ENCODE results near the gene GRN. TPM values are rescaled to one million over a fixed set of nuclear protein-coding genes. Genes with fewer than 3 reads are reported as not detected.

The GRN gene
- 10 to 100 TPM; 47.1 to 50.5 TPM for total RNA-seq

DNA sequence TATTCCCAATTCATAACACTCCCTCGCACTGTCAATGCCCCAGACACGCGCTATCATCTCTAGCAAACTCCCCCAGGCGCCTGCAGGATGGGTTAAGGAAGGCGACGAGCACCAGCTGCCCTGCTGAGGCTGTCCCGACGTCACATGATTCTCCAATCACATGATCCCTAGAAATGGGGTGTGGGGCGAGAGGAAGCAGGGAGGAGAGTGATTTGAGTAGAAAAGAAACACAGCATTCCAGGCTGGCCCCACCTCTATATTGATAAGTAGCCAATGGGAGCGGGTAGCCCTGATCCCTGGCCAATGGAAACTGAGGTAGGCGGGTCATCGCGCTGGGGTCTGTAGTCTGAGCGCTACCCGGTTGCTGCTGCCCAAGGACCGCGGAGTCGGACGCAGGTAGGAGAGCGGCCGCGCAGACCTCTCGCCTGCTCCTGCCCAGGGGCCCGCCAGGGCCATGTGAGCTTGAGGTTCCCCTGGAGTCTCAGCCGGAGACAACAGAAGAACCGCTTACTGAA lies at the start of gene GRN:
GRN (plus strand) TSS at position 364 of the 515 bp plus-strand sequence. CDS start 3,863 bp downstream, outside the sequence.
- intact Hi-C loops (cut with micrococcal nuclease): loop anchor here (1.0 to 5.0 kb wide), 4 partner anchors 19 to 403 kb away; partner anchors contain the start of genes LSM12 and PPY
- no peaks in the 10 kb centered on the region for H3K9me3 Mint-ChIP-seq
- H3K4me3 Mint-ChIP-seq: peak within 1 kb of the TSS; percentile 73
- CTCF ChIA-PET: interaction anchor here (0.6 to 2.2 kb wide), 17 partner anchors 9 to 158 kb away, joined by 3 to 21 read pairs (median 6); partner anchors contain the start of genes FAM171A2 and TMUB2
- DNase-seq: peak; percentile 93
- peak within 1 kb of the TSS; percentile 43 for H3K27ac Mint-ChIP-seq
- no peaks in the 10 kb centered on the region for H3K36me3 Mint-ChIP-seq (ENCODE audit: low read depth)
- H3K4me1 Mint-ChIP-seq (ENCODE audit: low read depth): peaks cover 10% of the 10 kb centered on the region
- no peaks in the 10 kb centered on the region for H3K27me3 Mint-ChIP-seq (ENCODE audit: low read depth)

DNA sequence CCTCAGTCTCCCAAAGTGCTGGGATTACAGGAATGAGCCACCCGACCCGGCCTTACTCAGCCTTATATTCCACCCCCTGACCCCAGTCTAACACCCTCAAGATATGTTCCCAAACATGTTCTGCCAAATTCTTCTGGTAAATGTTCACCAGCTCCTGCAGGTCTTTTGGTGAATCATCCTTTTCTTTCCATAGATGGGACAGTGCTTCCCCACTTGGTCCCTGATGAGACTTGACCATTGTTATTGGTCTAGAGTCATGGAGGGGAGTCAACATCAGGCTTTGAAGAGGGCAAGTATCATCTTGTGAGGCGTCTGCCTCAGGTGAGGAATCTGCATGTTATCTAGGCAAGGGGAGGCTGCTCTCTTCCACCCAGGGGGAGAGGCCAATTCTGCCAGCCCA lies 47.1 kb upstream of the GRN start:
- DNase-seq: no peak
- no peaks in the 10 kb centered on the region for H3K4me1 Mint-ChIP-seq (ENCODE audit: low read depth)
- H3K9me3 Mint-ChIP-seq: no peaks in the 10 kb centered on the region
- no peak overlapping the region for H3K4me3 Mint-ChIP-seq
- intact Hi-C loops (cut with micrococcal nuclease): no loop called here
- no peak overlapping the region for H3K27ac Mint-ChIP-seq
- CTCF ChIA-PET: no interaction called here
- H3K27me3 Mint-ChIP-seq (ENCODE audit: low read depth): no peaks in the 10 kb centered on the region
- no peaks in the 10 kb centered on the region for H3K36me3 Mint-ChIP-seq (ENCODE audit: low read depth)

DNA sequence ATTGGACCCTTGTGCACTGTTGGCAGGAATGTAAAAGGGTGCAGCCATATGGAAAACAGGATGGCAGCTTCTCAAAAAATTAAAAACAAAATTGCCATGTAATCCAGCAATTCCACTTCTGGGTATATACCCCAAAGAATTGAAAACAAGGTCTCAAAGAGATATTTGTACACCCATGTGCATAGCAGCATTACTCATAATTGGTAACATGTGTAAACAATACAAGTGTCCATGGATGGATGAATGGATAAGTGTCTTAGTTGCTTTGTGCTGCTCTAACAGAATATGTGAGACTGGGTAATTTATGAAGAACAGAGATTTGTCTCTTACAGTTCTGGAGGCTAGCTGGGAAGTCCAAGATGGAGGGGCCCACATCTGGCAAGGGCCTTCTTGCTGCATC lies 40.5 kb upstream of the GRN start:
- no peak for DNase-seq
- peaks cover 12% of the 10 kb centered on the region for H3K27me3 Mint-ChIP-seq (ENCODE audit: low read depth)
- no peak overlapping the region for H3K27ac Mint-ChIP-seq
- intact Hi-C loops (cut with micrococcal nuclease): no loop called here
- no peaks in the 10 kb centered on the region for H3K9me3 Mint-ChIP-seq
- H3K4me1 Mint-ChIP-seq (ENCODE audit: low read depth): peaks cover 14% of the 10 kb centered on the region
- H3K36me3 Mint-ChIP-seq (ENCODE audit: low read depth): no peaks in the 10 kb centered on the region
- no peak overlapping the region for H3K4me3 Mint-ChIP-seq
- CTCF ChIA-PET: no interaction called here

DNA sequence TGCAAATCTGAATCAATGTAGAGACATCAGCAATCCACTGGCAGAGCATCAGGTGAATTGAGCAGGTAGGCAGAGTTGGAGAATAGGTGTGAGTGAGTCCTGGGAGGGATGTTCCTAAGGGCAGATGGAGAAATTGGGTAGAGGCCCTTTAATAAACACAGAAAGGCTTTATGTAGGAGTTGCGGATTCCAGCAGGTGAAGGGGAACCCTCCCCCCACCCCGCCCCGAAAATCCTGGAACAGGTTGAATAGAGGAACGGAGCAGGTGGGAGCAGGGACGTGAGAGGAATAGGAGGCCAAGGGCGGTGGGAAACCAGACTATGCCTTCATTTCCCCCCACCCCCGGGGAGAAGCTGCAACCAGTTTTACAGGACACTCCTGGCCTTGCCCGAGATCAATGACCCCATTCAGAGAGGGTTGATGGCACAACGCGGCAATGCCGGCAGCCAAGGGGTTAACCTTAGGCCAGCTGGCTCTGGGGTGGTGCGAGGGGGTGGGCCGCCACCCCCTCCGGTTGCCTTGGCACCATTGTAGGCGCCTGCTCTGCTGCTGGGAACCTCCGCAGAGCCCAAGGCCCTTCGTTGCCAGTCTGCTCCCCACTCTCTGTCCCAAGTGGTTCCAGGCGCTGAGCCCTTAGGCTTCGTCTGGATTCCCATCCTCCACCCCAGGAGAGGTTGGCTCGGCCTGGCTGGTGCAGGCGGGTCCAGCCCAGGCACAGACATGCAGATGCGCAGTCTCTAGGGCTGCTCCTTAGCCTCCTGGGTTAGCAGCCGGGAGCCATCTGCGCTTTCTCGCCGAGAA lies 37.5 kb upstream of the GRN start:
- intact Hi-C loops (cut with micrococcal nuclease): no loop called here
- CTCF ChIA-PET: interaction anchor here (2.5 kb wide), 1 partner anchor 98 kb away, joined by 7 read pairs; no protein-coding TSS in a partner anchor
- H3K9me3 Mint-ChIP-seq: no peaks in the 10 kb centered on the region
- no peaks in the 10 kb centered on the region for H3K36me3 Mint-ChIP-seq (ENCODE audit: low read depth)
- H3K27me3 Mint-ChIP-seq (ENCODE audit: low read depth): peaks cover 17% of the 10 kb centered on the region
- no peak overlapping the region for H3K27ac Mint-ChIP-seq
- H3K4me3 Mint-ChIP-seq: peak overlapping the region; percentile 15
- no peak for DNase-seq
- peaks cover 19% of the 10 kb centered on the region for H3K4me1 Mint-ChIP-seq (ENCODE audit: low read depth)

DNA sequence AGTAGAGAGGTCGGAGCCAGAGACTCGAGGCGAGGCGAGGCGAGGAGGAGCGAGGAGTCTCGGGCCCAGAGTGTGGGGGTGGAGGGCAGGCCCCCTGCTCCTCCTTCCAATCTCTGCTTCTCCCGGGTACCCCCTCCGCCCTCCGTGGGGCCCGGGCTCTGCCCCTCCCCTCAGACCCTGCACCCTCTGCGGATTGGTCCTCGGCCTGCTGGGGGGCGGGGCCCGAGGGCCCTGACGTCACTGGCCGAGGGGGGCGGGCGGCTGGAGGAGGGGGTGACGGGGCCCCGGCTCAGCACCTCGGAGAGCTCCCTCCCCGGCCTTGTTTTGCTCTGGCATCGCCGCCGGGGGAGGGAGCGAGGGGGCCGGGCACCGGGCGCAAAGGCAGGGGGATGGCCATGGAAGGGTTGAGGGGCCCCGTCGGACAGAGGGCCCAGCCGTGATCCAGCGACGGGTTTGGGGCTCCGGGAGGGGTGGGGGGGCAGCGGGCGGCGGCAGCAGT lies 36.7 kb upstream of the GRN start, which contains the start of gene RUNDC3A:
RUNDC3A (plus strand) TSS at position 282 of the 499 bp plus-strand sequence. CDS start 232 bp downstream, outside the sequence.
- Mint-ChIP-seq H3K27me3 (ENCODE audit: low read depth) (peaks cover 19% of the 10 kb centered on the region), H3K4me3 (peak within 1 kb of the TSS; percentile 21), H3K27ac (no peak within 1 kb of the TSS), H3K9me3 (no peaks in the 10 kb centered on the region), H3K36me3 (ENCODE audit: low read depth) (no peaks in the 10 kb centered on the region), H3K4me1 (ENCODE audit: low read depth) (peaks cover 19% of the 10 kb centered on the region)
- CTCF ChIA-PET: interaction anchor here (0.9 to 2.5 kb wide), 3 partner anchors 22 to 98 kb away, joined by 3 to 7 read pairs (median 4); no protein-coding TSS in a partner anchor
- intact Hi-C loops (cut with micrococcal nuclease): no loop called here
- peak; percentile 84 for DNase-seq

DNA sequence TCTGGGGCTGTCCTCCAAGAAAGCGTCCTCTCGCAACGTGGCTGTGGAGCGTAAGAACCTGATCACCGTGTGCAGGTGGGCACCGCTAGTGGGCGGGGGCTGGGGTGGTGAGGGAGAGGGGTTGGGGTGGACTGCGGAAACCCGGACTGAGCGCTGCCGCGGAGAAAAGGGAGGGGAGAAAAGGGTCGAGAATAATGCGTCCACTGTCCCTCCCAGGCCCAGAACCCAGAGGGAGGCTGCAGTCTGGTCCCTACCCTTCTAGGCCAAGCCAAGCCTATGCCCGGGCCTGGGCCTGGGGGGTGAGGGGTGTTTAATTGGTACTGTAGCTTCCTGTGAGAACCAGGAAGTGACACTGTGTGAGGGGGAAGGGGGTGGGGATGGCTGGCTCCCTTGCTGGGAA lies 36.2 kb upstream of the GRN start:
- peak overlapping the region; percentile 21 for H3K4me3 Mint-ChIP-seq
- no peak for DNase-seq
- peaks cover 20% of the 10 kb centered on the region for H3K27me3 Mint-ChIP-seq (ENCODE audit: low read depth)
- H3K27ac Mint-ChIP-seq: no peak overlapping the region
- no peaks in the 10 kb centered on the region for H3K36me3 Mint-ChIP-seq (ENCODE audit: low read depth)
- H3K4me1 Mint-ChIP-seq (ENCODE audit: low read depth): peaks cover 19% of the 10 kb centered on the region
- intact Hi-C loops (cut with micrococcal nuclease): no loop called here
- CTCF ChIA-PET: interaction anchor here (0.9 to 2.5 kb wide), 3 partner anchors 22 to 99 kb away, joined by 3 to 7 read pairs (median 4); no protein-coding TSS in a partner anchor
- H3K9me3 Mint-ChIP-seq: no peaks in the 10 kb centered on the region

DNA sequence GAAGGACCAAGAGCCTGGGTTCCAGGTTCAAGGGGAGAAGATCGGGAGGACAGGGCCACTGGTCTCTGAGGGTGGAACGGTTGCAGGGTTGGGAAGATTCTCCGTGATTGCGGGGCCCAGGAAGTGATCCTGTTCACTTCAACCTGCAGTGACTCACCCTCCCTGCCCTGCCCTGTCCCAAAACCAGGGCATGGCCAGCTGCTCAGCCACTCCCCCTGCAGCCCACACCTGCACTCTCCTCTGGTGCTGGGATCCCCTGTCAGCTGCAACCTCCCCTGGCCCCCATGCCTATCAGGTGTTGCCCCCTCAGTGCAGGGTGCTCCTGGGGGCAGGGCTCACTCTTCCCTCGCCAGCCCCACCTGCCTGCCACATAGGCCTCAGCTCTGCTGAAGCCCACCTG lies 35.6 kb upstream of the GRN start:
- Mint-ChIP-seq H3K27ac (no peak overlapping the region), H3K27me3 (ENCODE audit: low read depth) (peaks cover 26% of the 10 kb centered on the region), H3K4me3 (peak overlapping the region; percentile 14), H3K9me3 (no peaks in the 10 kb centered on the region), H3K36me3 (ENCODE audit: low read depth) (no peaks in the 10 kb centered on the region), H3K4me1 (ENCODE audit: low read depth) (peaks cover 19% of the 10 kb centered on the region)
- DNase-seq: no peak
- CTCF ChIA-PET: interaction anchor here (1.3 to 2.5 kb wide), 2 partner anchors 36 to 99 kb away, joined by 4 to 7 read pairs; no protein-coding TSS in a partner anchor
- intact Hi-C loops (cut with micrococcal nuclease): no loop called here

DNA sequence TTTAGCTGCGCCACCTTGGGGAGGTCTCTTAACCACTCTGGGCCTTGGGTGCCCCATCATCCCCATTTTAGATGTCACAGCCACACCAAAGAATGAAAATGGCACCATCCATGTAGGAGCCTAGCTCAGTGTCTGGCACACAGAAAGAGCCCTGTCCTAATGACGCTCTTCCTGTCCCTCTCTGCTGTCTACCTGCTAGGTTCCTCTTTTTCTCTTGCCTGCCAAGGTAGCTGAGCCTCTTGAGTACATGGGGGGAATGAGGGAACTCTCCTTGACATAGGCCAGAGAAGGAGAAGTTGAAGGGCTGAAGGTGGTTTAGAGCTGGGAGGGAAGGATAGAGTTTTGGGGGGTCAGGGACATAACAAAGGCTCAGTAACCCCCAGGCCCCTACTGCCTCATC lies 34.9 kb upstream of the GRN start:
- Mint-ChIP-seq H3K4me3 (peak overlapping the region; percentile 6), H3K4me1 (ENCODE audit: low read depth) (peaks cover 19% of the 10 kb centered on the region), H3K9me3 (no peaks in the 10 kb centered on the region), H3K27ac (no peak overlapping the region), H3K27me3 (ENCODE audit: low read depth) (peaks cover 24% of the 10 kb centered on the region), H3K36me3 (ENCODE audit: low read depth) (no peaks in the 10 kb centered on the region)
- DNase-seq: no peak
- intact Hi-C loops (cut with micrococcal nuclease): no loop called here
- CTCF ChIA-PET: interaction anchor here (2.5 kb wide), 1 partner anchor 100 kb away, joined by 7 read pairs; no protein-coding TSS in a partner anchor

DNA sequence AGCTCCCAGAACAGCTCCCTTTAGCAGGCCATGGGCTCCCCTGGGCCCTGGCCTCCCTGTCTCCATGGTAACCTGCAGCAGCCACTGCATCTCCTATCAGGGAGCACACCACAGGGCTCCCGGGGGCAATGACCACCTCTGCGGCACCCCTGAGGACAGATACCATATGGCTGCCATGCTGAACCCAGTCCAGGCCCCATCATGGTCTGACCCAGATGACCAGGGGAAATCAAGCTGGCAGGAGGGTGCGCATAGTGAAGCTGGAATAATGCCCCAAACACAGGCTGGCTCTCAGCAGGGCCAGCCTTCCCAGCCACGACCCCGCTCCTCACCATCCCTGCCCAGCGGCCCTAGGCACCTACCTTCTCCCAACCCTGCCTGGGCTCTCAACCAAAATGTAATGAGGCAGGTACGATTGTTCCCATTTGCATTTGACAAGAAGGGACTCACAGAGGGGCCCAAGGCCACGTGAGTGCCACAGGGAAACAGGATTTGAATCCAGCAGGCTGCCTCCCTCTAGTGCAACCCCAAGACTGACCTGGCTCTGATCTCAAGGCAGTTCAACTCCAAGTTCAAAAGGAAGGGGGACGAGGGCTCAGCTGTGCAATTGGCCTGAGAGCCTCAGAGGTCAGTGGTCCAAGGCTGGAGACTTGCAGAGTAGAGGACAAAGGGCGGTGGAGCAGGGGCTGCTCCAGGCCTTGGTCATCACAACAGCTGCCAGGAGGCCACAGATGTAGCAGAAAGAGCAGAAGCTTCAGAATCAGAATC lies 34.3 kb upstream of the GRN start:
- Mint-ChIP-seq H3K4me3 (no peak overlapping the region), H3K27ac (no peak overlapping the region), H3K36me3 (ENCODE audit: low read depth) (no peaks in the 10 kb centered on the region), H3K9me3 (no peaks in the 10 kb centered on the region), H3K4me1 (ENCODE audit: low read depth) (peaks cover 23% of the 10 kb centered on the region), H3K27me3 (ENCODE audit: low read depth) (peaks cover 29% of the 10 kb centered on the region)
- no peak for DNase-seq
- CTCF ChIA-PET: interaction anchor here (2.5 kb wide), 1 partner anchor 101 kb away, joined by 7 read pairs; no protein-coding TSS in a partner anchor
- intact Hi-C loops (cut with micrococcal nuclease): no loop called here

DNA sequence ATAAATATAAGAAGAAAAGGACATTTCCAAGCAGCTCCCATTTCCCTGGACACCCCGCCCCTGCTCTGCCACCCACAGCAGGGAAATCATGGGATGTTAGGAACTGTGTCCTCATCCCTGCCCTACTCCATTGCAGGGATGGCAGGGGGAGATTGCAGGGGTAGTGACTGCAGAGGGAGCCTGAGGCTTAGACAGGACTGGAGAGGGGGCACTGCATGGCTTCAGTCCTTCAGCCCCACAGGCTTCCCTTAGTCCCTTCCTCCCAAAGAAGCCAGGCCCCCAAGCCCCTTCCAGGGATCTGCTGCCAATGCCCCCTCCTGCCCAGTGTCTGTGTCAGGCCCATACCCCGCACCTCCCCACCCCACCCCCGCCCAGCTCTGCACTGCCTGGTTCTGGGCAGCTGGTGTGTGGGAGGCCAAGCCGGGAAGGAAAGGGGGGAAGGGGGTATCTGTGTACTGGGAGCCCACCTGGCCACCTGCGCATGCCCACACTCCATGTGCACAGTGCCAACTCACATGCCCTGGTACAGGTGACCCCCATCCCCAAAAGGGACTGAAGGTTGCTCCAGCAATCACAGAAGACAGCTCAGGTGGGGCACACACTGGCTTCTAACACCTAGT lies 33.4 kb upstream of the GRN start:
- intact Hi-C loops (cut with micrococcal nuclease): no loop called here
- peaks cover 32% of the 10 kb centered on the region for H3K27me3 Mint-ChIP-seq (ENCODE audit: low read depth)
- H3K4me3 Mint-ChIP-seq: no peak overlapping the region
- DNase-seq: no peak
- no peaks in the 10 kb centered on the region for H3K36me3 Mint-ChIP-seq (ENCODE audit: low read depth)
- H3K9me3 Mint-ChIP-seq: no peaks in the 10 kb centered on the region
- peaks cover 29% of the 10 kb centered on the region for H3K4me1 Mint-ChIP-seq (ENCODE audit: low read depth)
- CTCF ChIA-PET: no interaction called here
- H3K27ac Mint-ChIP-seq: no peak overlapping the region

DNA sequence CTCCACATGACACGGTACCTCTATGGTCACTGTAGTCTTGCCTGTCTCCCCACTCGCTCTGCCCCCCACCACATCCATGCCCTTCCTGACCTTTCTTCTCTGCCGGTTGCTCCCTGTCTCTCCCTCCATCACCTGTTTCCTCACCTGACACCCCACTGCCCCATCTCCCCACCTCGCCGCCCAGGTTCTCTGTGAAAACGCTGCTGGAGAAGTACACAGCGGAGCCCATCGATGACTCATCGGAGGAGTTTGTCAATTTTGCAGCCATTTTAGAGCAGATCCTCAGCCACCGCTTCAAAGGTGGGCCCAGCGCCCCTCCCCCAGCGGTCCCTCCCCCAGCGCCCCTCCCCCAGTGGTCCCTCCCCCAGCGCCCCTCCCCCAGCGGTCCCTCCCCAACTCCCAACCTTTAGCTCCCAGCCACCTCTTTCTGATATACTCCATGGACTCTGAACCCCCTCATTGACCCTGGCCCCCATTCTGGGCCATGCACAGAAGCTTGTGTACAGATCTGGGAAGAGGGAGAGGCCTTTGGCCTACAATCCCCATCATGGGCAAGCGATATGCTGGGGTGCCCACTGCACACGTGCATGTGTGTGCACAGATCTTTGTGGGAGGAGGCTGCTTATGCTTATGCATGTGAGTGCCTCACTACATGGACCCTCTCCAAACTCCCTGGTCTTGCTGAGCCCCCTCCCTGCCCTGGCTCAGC lies 32.6 kb upstream of the GRN start:
- H3K4me3 Mint-ChIP-seq: no peak overlapping the region
- H3K4me1 Mint-ChIP-seq (ENCODE audit: low read depth): peaks cover 25% of the 10 kb centered on the region
- H3K9me3 Mint-ChIP-seq: no peaks in the 10 kb centered on the region
- intact Hi-C loops (cut with micrococcal nuclease): no loop called here
- peaks cover 32% of the 10 kb centered on the region for H3K27me3 Mint-ChIP-seq (ENCODE audit: low read depth)
- H3K27ac Mint-ChIP-seq: no peak overlapping the region
- DNase-seq: no peak
- no peaks in the 10 kb centered on the region for H3K36me3 Mint-ChIP-seq (ENCODE audit: low read depth)
- CTCF ChIA-PET: interaction anchor here (1.2 kb wide), 1 partner anchor 103 kb away, joined by 5 read pairs; no protein-coding TSS in a partner anchor

All from activated naive CD4-positive, alpha-beta T cell treated with anti-CD3 and anti-CD28 coated beads for 36 hours (primary cell).